Bronchial epithelial cell (primary cell): Measurements from ENCODE around the gene GRXCR2. TPM values are rescaled to one million over a fixed set of nuclear protein-coding genes. Genes with fewer than 3 reads are reported as not detected.
"Not testable (repeated sequence)": the region's sequence is repeated elsewhere in the genome, so short reads cannot be mapped to it uniquely, and the experiment has no call there.

Source experiments
- DNase-seq: peaks from one replicate; pipeline ENCODE4 v3.0.0-alpha.2; 2010; ENCODE audit warnings: low read depth
- FAIRE-seq: peaks from 2 replicates; lab custom pipeline; 2011; peaks lifted over from hg19 to GRCh38; lab: Jason Lieb, UNC
- H3K27me3 ChIP-seq: 2 replicates; pipeline ENCODE4 v1.5.1; 2011; ENCODE audit warnings: low read length; ENCODE audit not compliant: control insufficient read depth, insufficient read depth
- H3K36me3 ChIP-seq: 2 replicates; pipeline ENCODE4 v1.5.1; 2011; ENCODE audit warnings: low read length; ENCODE audit not compliant: control insufficient read depth, insufficient read depth
- H3K4me3 ChIP-seq: 2 replicates; pipeline ENCODE4 v1.5.1; 2011; ENCODE audit warnings: mild to moderate bottlenecking, low read depth, low read length, control low read depth
- CTCF ChIP-seq: IDR thresholded peaks from 2 replicates; pipeline ENCODE4 v1.5.1; 2011; ENCODE audit warnings: mild to moderate bottlenecking, moderate library complexity, low read length, control low read depth, inconsistent platforms; ENCODE audit not compliant: insufficient read depth, severe bottlenecking
- total RNA-seq: library from RNA; depleted of rRNA; stranded (reverse); fragments of >200 nt; gene quantifications from 2 replicates; pipeline ENCODE4 v1.2.1, GENCODE V29; 2014

The GRXCR2 gene
- total RNA-seq, 1 donor from 2014 or later, result not detected

DNA sequence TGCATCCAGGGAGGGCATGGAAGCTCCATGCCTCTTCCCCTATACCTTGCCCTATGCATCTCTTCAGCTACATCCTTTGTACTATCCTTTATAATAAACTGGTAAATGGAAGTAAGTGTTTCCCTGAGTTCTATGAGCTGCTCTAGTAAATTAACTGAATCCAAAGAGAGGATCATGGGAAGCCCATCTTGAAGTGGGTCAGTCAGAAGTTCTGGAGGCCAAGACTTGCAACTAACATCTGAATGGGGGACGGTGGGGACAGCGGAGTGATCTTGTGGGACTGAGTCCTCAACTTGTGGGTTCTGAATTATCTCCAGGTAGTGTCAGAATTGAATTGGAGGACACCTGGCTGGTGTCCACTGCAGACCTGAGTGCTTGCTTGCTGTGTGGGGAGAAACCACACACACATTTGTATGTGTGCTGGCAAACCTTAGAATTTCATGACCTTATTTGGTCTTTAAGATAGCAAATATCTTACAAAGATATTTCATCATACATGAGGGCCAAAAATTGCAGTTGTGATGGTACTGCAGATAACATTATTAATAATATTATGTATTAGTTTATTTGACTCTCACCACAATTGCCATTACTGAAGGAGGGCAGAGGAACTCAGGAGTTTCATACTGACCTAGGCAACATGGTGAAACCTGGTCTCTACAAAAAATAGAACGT lies 32.2 kb downstream of the GRXCR2 start:
- H3K4me3 ChIP-seq, result no peak overlapping the region
- no peak for TF ChIP-seq CTCF
- FAIRE-seq (no peak), DNase-seq (no peak)
- no peaks in the 10 kb centered on the region for H3K36me3 ChIP-seq
- no peaks in the 10 kb centered on the region for H3K27me3 ChIP-seq

GRCh38 chr5:145838276-145838675 lies 34.5 kb downstream of the GRXCR2 start:
- Histone ChIP-seq H3K4me3 (no peak overlapping the region), H3K27me3 (no peaks in the 10 kb centered on the region), H3K36me3 (no peaks in the 10 kb centered on the region)
- TF ChIP-seq CTCF, result no peak
- DNase-seq (no peak), FAIRE-seq (no peak)

DNA sequence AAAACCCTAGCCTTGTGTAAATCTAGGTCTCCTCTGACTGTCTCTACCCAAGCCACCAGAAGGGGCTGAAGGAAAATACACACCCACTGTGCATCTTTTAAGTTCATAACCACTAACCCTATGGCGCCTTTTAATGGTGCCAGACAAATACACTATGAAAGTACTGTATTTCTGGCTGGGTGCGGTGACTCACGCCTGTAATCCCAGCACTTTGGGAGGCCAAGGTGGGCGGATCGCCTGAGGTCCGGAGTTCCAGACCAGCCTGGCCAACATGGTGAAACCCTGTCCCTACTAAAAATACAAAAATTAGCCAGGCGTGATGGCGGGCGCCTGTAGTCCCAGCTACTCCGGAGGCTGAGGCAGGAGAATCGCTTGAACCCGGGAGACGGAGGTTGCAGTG lies 36.6 kb downstream of the GRXCR2 start:
- FAIRE-seq, H3K4me3 ChIP-seq, DNase-seq: not testable (repeated sequence)

DNA sequence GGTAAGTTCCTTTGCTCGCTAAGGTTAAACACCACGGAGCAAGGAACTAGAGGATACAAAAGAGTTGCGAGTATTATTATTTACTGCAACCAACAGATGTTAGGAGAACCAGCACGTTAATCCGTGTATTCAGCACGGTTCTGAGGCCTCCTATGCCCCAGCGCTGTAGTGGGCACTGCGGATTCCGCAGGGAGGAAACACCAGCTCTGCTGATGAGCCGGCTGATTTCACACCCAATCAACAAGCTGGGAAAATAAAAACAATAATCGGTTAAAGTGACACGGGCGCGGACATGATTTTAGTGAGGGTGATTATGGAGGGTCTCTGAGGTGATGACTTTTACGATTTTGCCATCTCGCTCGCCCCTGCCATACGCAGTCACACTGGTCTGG lies 37.0 kb downstream of the GRXCR2 start:
- Histone ChIP-seq H3K27me3 (no peaks in the 10 kb centered on the region), H3K36me3 (no peaks in the 10 kb centered on the region), H3K4me3 (peak overlapping the region; percentile 82)
- DNase-seq (no peak), FAIRE-seq (no peak)
- TF ChIP-seq CTCF, result no peak

More for the DNA sequence above, 36.6 kb downstream of the GRXCR2 start:
- not testable (repeated sequence) for H3K36me3 ChIP-seq, H3K27me3 ChIP-seq

GRCh38 chr5:145834917-145835847 lies 37.6 kb downstream of the GRXCR2 start, which contains the start of gene PRELID2:
PRELID2 (minus strand) TSS chr5:145835342; CDS start chr5:145835251, 91 bp downstream.
- no peaks in the 10 kb centered on the region for H3K27me3 ChIP-seq
- peak within 1 kb of the TSS; percentile 82 for H3K4me3 ChIP-seq
- FAIRE-seq (no peak), DNase-seq (peak; percentile 72)
- no peak for TF ChIP-seq CTCF
- no peaks in the 10 kb centered on the region for H3K36me3 ChIP-seq

DNA sequence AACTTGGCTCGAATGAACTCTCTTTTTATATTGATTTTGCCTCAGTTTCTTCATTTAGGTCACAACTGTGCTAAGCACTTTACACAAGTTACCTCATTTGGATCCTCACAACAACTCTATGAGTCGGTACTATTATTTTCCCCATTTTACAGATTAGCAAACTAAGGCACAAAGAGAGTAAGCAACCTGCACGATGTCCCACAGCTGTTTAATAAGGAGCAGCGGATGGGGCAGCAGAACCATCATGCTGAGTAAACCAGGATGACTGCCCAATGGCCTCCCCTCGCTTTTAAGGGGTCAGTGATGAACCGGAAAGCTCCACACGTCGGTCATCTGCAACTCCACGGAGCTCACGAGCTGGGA lies 38.3 kb downstream of the GRXCR2 start:
- Histone ChIP-seq H3K36me3 (no peaks in the 10 kb centered on the region), H3K27me3 (no peaks in the 10 kb centered on the region), H3K4me3 (peak overlapping the region; percentile 82)
- no peak for TF ChIP-seq CTCF
- FAIRE-seq, result no peak
- DNase-seq, result no peak
